Loucy (cell line): ENCODE results near the gene NMRAL1.

ENCODE experiments used
- CTCF ChIP-seq: fragments of 200-600 bp; sonication (generic); conservative IDR thresholded peaks from 2 replicates; pipeline ENCODE4 v1.5.1; 2014; ENCODE audit warnings: mild to moderate bottlenecking, antibody characterized with exemption, low read length
- EZH2phosphoT487 ChIP-seq: fragments of 200-600 bp; IDR thresholded peaks from 2 replicates; pipeline ENCODE4 v1.6.1; 2018; ENCODE audit warnings: antibody characterized with exemption, mild to moderate bottlenecking, moderate library complexity, borderline replicate concordance

DNA sequence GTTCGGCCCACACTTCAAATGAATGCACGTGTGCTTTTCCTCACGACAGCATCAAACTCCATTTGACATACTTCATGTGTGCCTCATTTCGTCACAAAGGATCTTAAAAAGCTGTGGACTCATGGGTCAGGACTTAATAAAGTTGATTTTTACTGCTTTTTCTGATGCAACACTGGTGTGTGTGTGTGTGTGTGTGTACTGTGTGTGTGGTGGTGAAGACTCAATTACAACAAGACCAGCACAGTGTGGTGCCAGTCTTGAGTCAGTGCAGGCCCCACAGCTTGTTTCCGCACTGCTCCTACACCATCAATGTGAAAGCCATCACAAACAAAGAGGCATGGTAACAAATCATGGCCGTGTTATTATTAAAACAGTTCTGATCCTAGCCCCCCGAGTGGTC is 46.5 kb upstream of the NMRAL1 start:
- TF ChIP-seq CTCF (no peak), EZH2phosphoT487 (no peak)
